Panc1 (cell line): Measurements from ENCODE around the gene FABP7. TPM values are rescaled to one million over a fixed set of nuclear protein-coding genes. Genes with fewer than 3 reads are reported as not detected.
A peak's percentile ranks its signal among the peaks of the same experiment; 100 is the strongest.

Experiments used
- ATAC-seq: fragments of 200-7000 bp; cut with Tn5 transposase; 2 replicates; pipeline ENCODE4 v1.9.1; 2020; ENCODE audit warnings: mild to moderate bottlenecking, moderate library complexity
- BruUV-seq: library from RNA; stranded (reverse); fragments of 400-500 nt; replicated peaks from 2 replicates; lab custom pipeline; 2021; lab: Mats Ljungman, UMichigan
- CTCF ChIA-PET: fragments of 300-600 bp; sonication (Branson Sonifier 250); formaldehyde crosslinking; loops from one replicate; lab custom pipeline; 2022; ENCODE audit warnings: antibody characterized with exemption; lab: Charles Lee
- POLR2A ChIA-PET: fragments of 300-600 bp; sonication (Branson Sonifier 250); formaldehyde crosslinking; loops from one replicate; lab custom pipeline; 2022; ENCODE audit warnings: antibody characterized with exemption; lab: Charles Lee
- DNase-seq: peaks from one replicate; pipeline ENCODE4 v3.0.0-alpha.2; 2010; ENCODE audit warnings: low read depth, low spot score
- H3K27ac ChIP-seq: 2 replicates; pipeline ENCODE4 v1.5.1; 2011; ENCODE audit warnings: mild to moderate bottlenecking, low read length, inconsistent platforms
- H3K27me3 ChIP-seq: fragments of 200-500 bp; sonication (Bioruptor generic); 2 replicates; pipeline ENCODE4 v1.6.0; 2014; ENCODE audit warnings: low read length, inconsistent platforms; ENCODE audit not compliant: control insufficient read depth, insufficient read depth
- H3K36me3 ChIP-seq: fragments of 200-500 bp; sonication (Bioruptor generic); 2 replicates; pipeline ENCODE4 v1.5.1; 2014; ENCODE audit warnings: inconsistent platforms, mild to moderate bottlenecking, low read length, moderate library complexity; ENCODE audit not compliant: control insufficient read depth, insufficient read depth
- H3K4me1 ChIP-seq: 2 replicates; pipeline ENCODE4 v1.5.1; 2011; ENCODE audit warnings: inconsistent platforms, mild to moderate bottlenecking, low read length, moderate library complexity; ENCODE audit not compliant: control insufficient read depth, insufficient read depth
- H3K4me3 ChIP-seq, 2 experiments: 2 replicates each; pipeline ENCODE4 v1.5.1; 2011 to 2012; ENCODE audit warnings: low read depth in 2 of 2, low read length in 2 of 2, mild to moderate bottlenecking in 2 of 2, inconsistent platforms in 1 of 2, moderate library complexity in 1 of 2
- H3K9me3 ChIP-seq: fragments of 200-500 bp; sonication (Bioruptor generic); 2 replicates; pipeline ENCODE4 v1.5.1; 2014; ENCODE audit warnings: low read depth, mild to moderate bottlenecking, inconsistent platforms, low read length, moderate library complexity; ENCODE audit not compliant: control insufficient read depth, insufficient read depth
- POLR2AphosphoS5 ChIP-seq: IDR thresholded peaks from 2 replicates; pipeline ENCODE4 v1.6.1; 2012; ENCODE audit warnings: mild to moderate bottlenecking, low read depth, low read length, moderate library complexity
- SIN3A ChIP-seq: IDR thresholded peaks from 2 replicates; pipeline ENCODE4 v1.6.1; 2012; ENCODE audit warnings: low read depth, mild to moderate bottlenecking, low read length, moderate library complexity, borderline replicate concordance; ENCODE audit not compliant: insufficient read depth
- TCF7L2 ChIP-seq: IDR thresholded peaks from 2 replicates; pipeline ENCODE4 v1.6.1; 2011; ENCODE audit warnings: mild to moderate bottlenecking, low read depth, low read length, inconsistent platforms
- in situ Hi-C: cut with HindIII; loops from 2 replicates; pipeline ENCODE4 v1.10.0; 2016; ENCODE audit warnings: low sequenced_read_pairs, low pct_unique_long_range_greater_than_20kb
- intact Hi-C: fragments of 100-400 bp; cut with micrococcal nuclease; formaldehyde crosslinking; loops from one replicate; pipeline ENCODE4 v1.10.0; 2022; ENCODE audit not compliant: unreplicated experiment
- total RNA-seq: library from RNA; stranded (reverse); gene quantifications from one replicate; pipeline ENCODE4 v1.2.1, GENCODE V29; 2021; ENCODE audit not compliant: unreplicated experiment
- TF ChIP-seq, protein P1 (sequence below): fragments of 450-650 bp; IDR thresholded peaks from 2 replicates; pipeline ENCODE4 v1.5.1; 2017; ENCODE audit warnings: mild to moderate bottlenecking
- TF ChIP-seq, protein P2 (sequence below), 2 experiments: IDR thresholded peaks; 2 replicates each; pipeline ENCODE4 v1.6.1; 2011 to 2012; ENCODE audit warnings: low read depth in 2 of 2, control low read depth in 1 of 2, low read length in 1 of 2, mild to moderate bottlenecking in 1 of 2, moderate library complexity in 1 of 2; ENCODE audit not compliant: insufficient read depth in 1 of 2

Gene FABP7
- total RNA-seq, 1 experiment from 2014 or later: not detected

DNA sequence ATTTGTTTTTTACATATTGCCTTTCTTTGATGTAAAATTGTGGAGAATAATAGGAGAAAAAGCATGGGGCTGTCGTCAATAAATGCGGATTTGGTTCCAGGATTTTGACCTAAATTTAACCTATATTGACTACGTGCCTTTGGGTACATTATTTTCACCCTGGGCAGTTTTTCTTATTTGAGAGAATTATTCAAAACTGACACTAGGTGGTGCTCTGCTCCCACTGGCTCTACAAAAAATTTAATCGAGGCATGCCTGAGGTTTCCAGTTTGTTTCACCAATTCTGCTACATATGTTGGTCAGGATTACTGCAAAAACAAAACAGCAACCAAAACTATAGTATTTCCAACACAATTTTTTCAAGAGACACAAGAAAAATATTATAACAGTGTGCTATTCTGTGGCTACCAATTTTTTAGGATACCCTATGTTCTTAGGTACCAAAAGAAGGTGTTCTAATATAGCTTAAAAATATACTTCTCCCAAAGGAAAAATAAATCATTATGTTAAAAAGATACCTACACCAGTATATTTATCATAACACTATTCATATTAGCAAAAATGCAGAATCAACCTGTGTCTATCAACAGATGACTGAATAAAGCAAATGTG lies 48.6 kb upstream of the FABP7 start:
- no peaks in the 10 kb centered on the region for H3K36me3 ChIP-seq
- in situ Hi-C loops (no loop called here), intact Hi-C loops (loop anchor here (1.0 to 2.0 kb wide), 2 partner anchors 108 to 238 kb away; no protein-coding TSS in a partner anchor)
- DNase-seq (peak; percentile 24), ATAC-seq (no peak)
- H3K4me1 ChIP-seq: no peaks in the 10 kb centered on the region
- no TSS peak for BruUV-seq
- H3K27me3 ChIP-seq: peaks cover 2% of the 10 kb centered on the region; the same call in 1 of the 2 replicates
- TF ChIP-seq SIN3A (no peak), POLR2AphosphoS5 (no peak), TCF7L2 (no peak)
- TF ChIP-seq, protein P1, sequence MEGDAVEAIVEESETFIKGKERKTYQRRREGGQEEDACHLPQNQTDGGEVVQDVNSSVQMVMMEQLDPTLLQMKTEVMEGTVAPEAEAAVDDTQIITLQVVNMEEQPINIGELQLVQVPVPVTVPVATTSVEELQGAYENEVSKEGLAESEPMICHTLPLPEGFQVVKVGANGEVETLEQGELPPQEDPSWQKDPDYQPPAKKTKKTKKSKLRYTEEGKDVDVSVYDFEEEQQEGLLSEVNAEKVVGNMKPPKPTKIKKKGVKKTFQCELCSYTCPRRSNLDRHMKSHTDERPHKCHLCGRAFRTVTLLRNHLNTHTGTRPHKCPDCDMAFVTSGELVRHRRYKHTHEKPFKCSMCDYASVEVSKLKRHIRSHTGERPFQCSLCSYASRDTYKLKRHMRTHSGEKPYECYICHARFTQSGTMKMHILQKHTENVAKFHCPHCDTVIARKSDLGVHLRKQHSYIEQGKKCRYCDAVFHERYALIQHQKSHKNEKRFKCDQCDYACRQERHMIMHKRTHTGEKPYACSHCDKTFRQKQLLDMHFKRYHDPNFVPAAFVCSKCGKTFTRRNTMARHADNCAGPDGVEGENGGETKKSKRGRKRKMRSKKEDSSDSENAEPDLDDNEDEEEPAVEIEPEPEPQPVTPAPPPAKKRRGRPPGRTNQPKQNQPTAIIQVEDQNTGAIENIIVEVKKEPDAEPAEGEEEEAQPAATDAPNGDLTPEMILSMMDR: peak; percentile 85; the same call in 1 of the 2 replicates
- TF ChIP-seq, protein P2, sequence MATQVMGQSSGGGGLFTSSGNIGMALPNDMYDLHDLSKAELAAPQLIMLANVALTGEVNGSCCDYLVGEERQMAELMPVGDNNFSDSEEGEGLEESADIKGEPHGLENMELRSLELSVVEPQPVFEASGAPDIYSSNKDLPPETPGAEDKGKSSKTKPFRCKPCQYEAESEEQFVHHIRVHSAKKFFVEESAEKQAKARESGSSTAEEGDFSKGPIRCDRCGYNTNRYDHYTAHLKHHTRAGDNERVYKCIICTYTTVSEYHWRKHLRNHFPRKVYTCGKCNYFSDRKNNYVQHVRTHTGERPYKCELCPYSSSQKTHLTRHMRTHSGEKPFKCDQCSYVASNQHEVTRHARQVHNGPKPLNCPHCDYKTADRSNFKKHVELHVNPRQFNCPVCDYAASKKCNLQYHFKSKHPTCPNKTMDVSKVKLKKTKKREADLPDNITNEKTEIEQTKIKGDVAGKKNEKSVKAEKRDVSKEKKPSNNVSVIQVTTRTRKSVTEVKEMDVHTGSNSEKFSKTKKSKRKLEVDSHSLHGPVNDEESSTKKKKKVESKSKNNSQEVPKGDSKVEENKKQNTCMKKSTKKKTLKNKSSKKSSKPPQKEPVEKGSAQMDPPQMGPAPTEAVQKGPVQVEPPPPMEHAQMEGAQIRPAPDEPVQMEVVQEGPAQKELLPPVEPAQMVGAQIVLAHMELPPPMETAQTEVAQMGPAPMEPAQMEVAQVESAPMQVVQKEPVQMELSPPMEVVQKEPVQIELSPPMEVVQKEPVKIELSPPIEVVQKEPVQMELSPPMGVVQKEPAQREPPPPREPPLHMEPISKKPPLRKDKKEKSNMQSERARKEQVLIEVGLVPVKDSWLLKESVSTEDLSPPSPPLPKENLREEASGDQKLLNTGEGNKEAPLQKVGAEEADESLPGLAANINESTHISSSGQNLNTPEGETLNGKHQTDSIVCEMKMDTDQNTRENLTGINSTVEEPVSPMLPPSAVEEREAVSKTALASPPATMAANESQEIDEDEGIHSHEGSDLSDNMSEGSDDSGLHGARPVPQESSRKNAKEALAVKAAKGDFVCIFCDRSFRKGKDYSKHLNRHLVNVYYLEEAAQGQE (IDR thresholded peaks at IDR 0.05; ENCODE audit: insufficient read depth in 1 of 2, low read depth in 2 of 2, low read length in 1 of 2): no peak
- H3K27ac ChIP-seq: no peak overlapping the region
- H3K4me3 ChIP-seq: no peak overlapping the region
- ChIA-PET CTCF (interaction anchor here (4.0 kb wide), 1 partner anchor 108 kb away, joined by 20 read pairs; no protein-coding TSS in a partner anchor), POLR2A (no interaction called here)
- H3K9me3 ChIP-seq: no peaks in the 10 kb centered on the region

DNA sequence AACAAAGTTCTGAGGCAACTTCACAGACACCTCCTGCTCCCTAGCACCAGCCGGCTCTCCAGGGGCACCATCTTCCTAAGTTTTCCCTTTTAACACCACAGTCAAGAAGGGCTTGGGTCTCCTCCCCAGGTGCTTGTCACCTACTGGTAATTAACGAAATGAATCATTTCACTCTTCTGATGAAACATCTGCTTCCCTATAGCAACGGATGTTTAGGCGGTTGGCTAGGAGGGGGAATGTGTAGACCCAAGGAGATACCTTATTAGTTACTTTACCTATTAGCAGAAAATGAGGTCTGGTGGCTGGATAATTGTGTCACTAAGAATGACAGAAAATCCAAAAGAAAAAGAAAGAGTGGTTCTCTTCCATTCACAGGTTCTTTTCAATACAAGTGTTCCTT lies 46.3 kb upstream of the FABP7 start:
- POLR2A ChIA-PET: no interaction called here

More for the DNA sequence above, 46.3 kb upstream of the FABP7 start:
- no peak overlapping the region for H3K27ac ChIP-seq
- DNase-seq (no peak), ATAC-seq (no peak)
- BruUV-seq: no TSS peak
- H3K36me3 ChIP-seq: no peaks in the 10 kb centered on the region
- peaks cover 5% of the 10 kb centered on the region; the same call in 1 of the 2 replicates for H3K27me3 ChIP-seq
- H3K4me3 ChIP-seq: no peak overlapping the region
- TF ChIP-seq, protein P1: no peak
- TF ChIP-seq POLR2AphosphoS5 (no peak), SIN3A (no peak), TCF7L2 (no peak)
- TF ChIP-seq, protein P2 (IDR thresholded peaks at IDR 0.05; ENCODE audit: insufficient read depth in 1 of 2, low read depth in 2 of 2, low read length in 1 of 2): no peak
- H3K4me1 ChIP-seq: no peaks in the 10 kb centered on the region
- CTCF ChIA-PET: interaction anchor here (4.0 kb wide), 1 partner anchor 106 kb away, joined by 20 read pairs; no protein-coding TSS in a partner anchor
- no peaks in the 10 kb centered on the region for H3K9me3 ChIP-seq
- in situ Hi-C loops: no loop called here
- intact Hi-C loops: no loop called here
